ENCODE results near the gene UPK3A. TPM values are rescaled to one million over a fixed set of nuclear protein-coding genes. Genes with fewer than 3 reads are reported as not detected.

UPK3A gene
- polyA plus RNA-seq, 1 of the 3 experiments (the other 2 are of a cell fraction), result not detected

DNA sequence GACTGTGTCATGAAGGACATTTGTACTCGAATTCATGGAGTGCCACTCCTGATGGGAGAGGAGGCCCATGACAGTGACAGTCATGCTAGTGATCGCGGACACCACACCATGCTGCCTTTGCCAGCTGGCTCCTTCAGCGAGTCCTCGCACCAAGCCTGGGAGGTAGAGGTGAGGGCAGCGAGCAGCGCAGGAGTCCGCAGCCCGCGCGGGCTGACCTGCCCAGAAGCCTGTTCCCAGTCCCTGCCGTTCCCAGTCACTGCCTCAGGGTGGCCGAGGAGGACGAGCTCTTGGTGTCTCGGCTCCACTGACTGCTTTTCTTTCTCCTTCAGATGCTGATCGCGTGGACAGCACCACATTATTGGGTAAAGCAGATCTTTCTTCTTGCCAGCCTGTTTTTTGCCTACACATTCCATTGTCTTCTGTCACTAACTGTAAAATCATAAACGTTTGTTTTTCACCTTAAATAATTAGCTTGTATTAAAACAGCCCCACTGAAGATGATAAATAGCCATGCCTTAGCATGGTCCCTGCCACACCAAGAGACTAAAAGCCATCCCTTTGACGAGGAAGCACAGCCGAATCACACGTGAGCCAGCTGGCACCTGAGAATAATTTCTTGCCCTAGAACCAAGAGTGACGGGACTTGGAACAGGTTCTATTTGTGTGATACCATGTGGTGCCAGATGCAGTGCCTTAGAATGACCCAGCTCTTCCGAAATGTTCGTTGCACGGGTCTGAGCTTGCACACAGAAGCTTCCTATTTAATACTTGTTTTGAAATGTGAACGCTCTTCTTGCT is 50.5 kb downstream of the UPK3A start:
- Histone ChIP-seq H3K27me3 (ENCODE audit: insufficient read depth) (no peaks in the 10 kb centered on the region), H3K4me3 (ENCODE audit: low read depth in 2 of 2, low read length in 1 of 2) (no peak overlapping the region), H3K4me1 (ENCODE audit: control insufficient read depth in 1 of 2, insufficient read depth in 2 of 2, low read depth in 1 of 2, low read length in 1 of 2) (peaks cover 0 to 12% of the 10 kb centered on the region in 2 experiments; a peak in 2 of 4 replicates), H3K27ac (ENCODE audit: low read depth in 2 of 2, low read length in 1 of 2) (no peak overlapping the region; a peak in 1 of 4 replicates), H3K9me3 (no peaks in the 10 kb centered on the region), H3K9me2 (no peaks in the 10 kb centered on the region), H4K20me1 (ENCODE audit: insufficient read depth) (no peaks in the 10 kb centered on the region), H2AFZ (ENCODE audit: low read depth) (no peak overlapping the region), H3K4me2 (no peak overlapping the region), H3K36me3 (replicated peaks in 1 of 2; ENCODE audit: control insufficient read depth in 1 of 2, insufficient read depth in 2 of 2, low read length in 1 of 2) (peaks cover 0 to 65% of the 10 kb centered on the region in 2 experiments), H3K79me2 (ENCODE audit: insufficient read depth) (no peaks in the 10 kb centered on the region), H3F3A (replicated peaks; ENCODE audit: insufficient read depth) (no peaks in the 10 kb centered on the region), H3K9ac (no peak overlapping the region)
- WGBS (ENCODE audit: low lambda C conversion rate), result 82% methylated on average over 14 of the region's 26 CpGs
- DNase-seq, result peak; percentile 48
- ChIA-PET CTCF (interaction anchor here (0.9 to 1.1 kb wide), 2 partner anchors 15 to 89 kb away, joined by 4 read pairs; no protein-coding TSS in a partner anchor), POLR2A (no interaction called here)
- TF ChIP-seq TCF12 (IDR thresholded peaks at IDR 0.05), result no peak
- no peak for TF ChIP-seq FOXM1 (IDR thresholded peaks at IDR 0.05; ENCODE audit: low read depth)
- TF ChIP-seq ELF1 (IDR thresholded peaks at IDR 0.05), result no peak
- TF ChIP-seq EP300 (IDR thresholded peaks at IDR 0.05; ENCODE audit: borderline replicate concordance in 1 of 2, low read depth in 1 of 2, low read length in 1 of 2), result no peak
- TF ChIP-seq RCOR1 (IDR thresholded peaks at IDR 0.05; ENCODE audit: low read length), result no peak
- TF ChIP-seq CHD2 (IDR thresholded peaks at IDR 0.05; ENCODE audit: low read length, partially characterized antibody), result no peak
- TF ChIP-seq GABPA (IDR thresholded peaks at IDR 0.05; ENCODE audit: low read depth), result no peak
- no peak for TF ChIP-seq ZBTB33 (IDR thresholded peaks at IDR 0.05; ENCODE audit: borderline replicate concordance, low read depth)
- TF ChIP-seq, protein P1, sequence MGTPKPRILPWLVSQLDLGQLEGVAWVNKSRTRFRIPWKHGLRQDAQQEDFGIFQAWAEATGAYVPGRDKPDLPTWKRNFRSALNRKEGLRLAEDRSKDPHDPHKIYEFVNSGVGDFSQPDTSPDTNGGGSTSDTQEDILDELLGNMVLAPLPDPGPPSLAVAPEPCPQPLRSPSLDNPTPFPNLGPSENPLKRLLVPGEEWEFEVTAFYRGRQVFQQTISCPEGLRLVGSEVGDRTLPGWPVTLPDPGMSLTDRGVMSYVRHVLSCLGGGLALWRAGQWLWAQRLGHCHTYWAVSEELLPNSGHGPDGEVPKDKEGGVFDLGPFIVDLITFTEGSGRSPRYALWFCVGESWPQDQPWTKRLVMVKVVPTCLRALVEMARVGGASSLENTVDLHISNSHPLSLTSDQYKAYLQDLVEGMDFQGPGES (IDR thresholded peaks at IDR 0.05; ENCODE audit: low read depth, low read length), result no peak
- TF ChIP-seq POLR2AphosphoS5 (IDR thresholded peaks at IDR 0.05; ENCODE audit: low read depth, low read length), result no peak
- no peak for TF ChIP-seq GATA2 (CRISPR knock-in tag; IDR thresholded peaks at IDR 0.05)
- no peak for TF ChIP-seq MAX (IDR thresholded peaks at IDR 0.05; ENCODE audit: low read depth)
- TF ChIP-seq MEF2A (IDR thresholded peaks at IDR 0.05; ENCODE audit: borderline replicate concordance, low read depth), result no peak
- no peak for TF ChIP-seq CTCF (IDR thresholded peaks at IDR 0.05)
- no peak for TF ChIP-seq NRF1 (IDR thresholded peaks at IDR 0.05; ENCODE audit: low read depth, low read length)
- no peak for TF ChIP-seq EZH2phosphoT487 (IDR thresholded peaks at IDR 0.05; ENCODE audit: borderline replicate concordance, low read depth)
- TF ChIP-seq MXI1 (IDR thresholded peaks at IDR 0.05; ENCODE audit: low read depth, low read length), result no peak
- no peak for TF ChIP-seq RXRA (IDR thresholded peaks at IDR 0.05; ENCODE audit: borderline replicate concordance, low read depth)
- no peak for TF ChIP-seq FOXJ3 (CRISPR knock-in tag; IDR thresholded peaks at IDR 0.05)

Measured in SK-N-SH (cell line).